Dendritic cell treated with granulocyte-macrophage colony-stimulating factor and Interleukin-4, amounts not matched to agents 40 ng/mL and 50 ng/mL, for 4 days (primary cell): ENCODE measurements around the gene OR52A1.
"Not testable (repeated sequence)": the region's sequence is repeated elsewhere in the genome, so short reads cannot be mapped to it uniquely, and the experiment has no call there.

Experiments used
- H3K27ac Mint-ChIP-seq: one replicate; pipeline ENCODE4 v1.8.0; 2022; ENCODE audit warnings: mild to moderate bottlenecking, mixed read lengths
- H3K27me3 Mint-ChIP-seq: one replicate; pipeline ENCODE4 v1.8.0; 2022; ENCODE audit warnings: mild to moderate bottlenecking, mixed read lengths
- H3K36me3 Mint-ChIP-seq: one replicate; pipeline ENCODE4 v1.8.0; 2022; ENCODE audit warnings: low read depth, mixed read lengths
- H3K4me1 Mint-ChIP-seq: one replicate; pipeline ENCODE4 v1.8.0; 2022; ENCODE audit warnings: low read depth, mixed read lengths
- H3K4me3 Mint-ChIP-seq: one replicate; pipeline ENCODE4 v1.8.0; 2022; ENCODE audit warnings: mild to moderate bottlenecking, moderate library complexity, mixed read lengths
- H3K9me3 Mint-ChIP-seq: one replicate; pipeline ENCODE4 v1.8.0; 2022; ENCODE audit warnings: mixed read lengths
- intact Hi-C: fragments of 100-400 bp; cut with micrococcal nuclease; formaldehyde crosslinking; loops from one replicate; pipeline ENCODE4 v1.15.0; 2022

The OR52A1 gene

DNA sequence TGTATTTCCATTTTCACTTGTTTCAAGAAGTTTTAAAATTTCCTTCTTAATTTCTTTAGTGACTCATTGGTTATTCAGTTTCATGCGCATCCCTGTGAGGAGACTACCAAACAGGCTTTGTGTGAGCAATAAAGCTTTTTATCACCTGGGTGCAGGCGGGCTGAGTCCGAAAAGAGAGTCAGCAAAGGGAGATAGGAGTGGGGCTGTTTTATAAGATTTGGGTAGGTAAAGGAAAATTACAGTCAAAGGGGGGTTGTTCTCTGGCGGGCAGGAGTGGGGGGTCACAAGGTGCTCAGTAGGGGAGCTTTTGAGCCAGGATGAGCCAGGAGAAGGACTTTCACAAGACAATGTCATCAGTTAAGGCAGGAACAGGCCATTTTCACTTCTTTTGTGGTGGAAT is 5.7 kb upstream of the OR52A1 start:
- H3K4me3 Mint-ChIP-seq, intact Hi-C loops, H3K27ac Mint-ChIP-seq, H3K9me3 Mint-ChIP-seq, H3K27me3 Mint-ChIP-seq, H3K36me3 Mint-ChIP-seq, H3K4me1 Mint-ChIP-seq: not testable (repeated sequence)

DNA sequence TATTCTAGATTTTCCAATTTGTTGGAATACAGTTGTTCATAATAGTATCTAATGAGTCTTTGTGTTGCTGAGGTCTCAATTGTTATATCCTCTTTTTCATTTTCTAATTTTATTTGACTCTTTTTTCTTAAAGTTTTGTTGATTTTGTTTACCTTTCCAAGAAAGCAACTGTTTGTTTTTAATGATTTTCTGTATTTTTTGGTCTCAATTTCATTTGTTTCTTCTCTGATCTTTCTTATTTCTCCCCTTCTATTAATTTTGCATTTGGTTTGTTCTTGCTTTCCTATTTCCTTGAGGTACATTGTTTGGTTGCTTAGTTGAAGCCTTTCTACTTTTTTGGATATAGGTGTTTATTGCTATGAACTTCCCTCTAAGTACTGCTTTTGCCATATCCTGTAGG is 5.2 kb upstream of the OR52A1 start:
- Mint-ChIP-seq H3K27ac (no peak overlapping the region), H3K4me3 (no peak overlapping the region), H3K36me3 (no peaks in the 10 kb centered on the region), H3K4me1 (no peaks in the 10 kb centered on the region), H3K9me3 (peaks cover 10% of the 10 kb centered on the region), H3K27me3 (no peaks in the 10 kb centered on the region)
- intact Hi-C loops, result no loop called here

DNA sequence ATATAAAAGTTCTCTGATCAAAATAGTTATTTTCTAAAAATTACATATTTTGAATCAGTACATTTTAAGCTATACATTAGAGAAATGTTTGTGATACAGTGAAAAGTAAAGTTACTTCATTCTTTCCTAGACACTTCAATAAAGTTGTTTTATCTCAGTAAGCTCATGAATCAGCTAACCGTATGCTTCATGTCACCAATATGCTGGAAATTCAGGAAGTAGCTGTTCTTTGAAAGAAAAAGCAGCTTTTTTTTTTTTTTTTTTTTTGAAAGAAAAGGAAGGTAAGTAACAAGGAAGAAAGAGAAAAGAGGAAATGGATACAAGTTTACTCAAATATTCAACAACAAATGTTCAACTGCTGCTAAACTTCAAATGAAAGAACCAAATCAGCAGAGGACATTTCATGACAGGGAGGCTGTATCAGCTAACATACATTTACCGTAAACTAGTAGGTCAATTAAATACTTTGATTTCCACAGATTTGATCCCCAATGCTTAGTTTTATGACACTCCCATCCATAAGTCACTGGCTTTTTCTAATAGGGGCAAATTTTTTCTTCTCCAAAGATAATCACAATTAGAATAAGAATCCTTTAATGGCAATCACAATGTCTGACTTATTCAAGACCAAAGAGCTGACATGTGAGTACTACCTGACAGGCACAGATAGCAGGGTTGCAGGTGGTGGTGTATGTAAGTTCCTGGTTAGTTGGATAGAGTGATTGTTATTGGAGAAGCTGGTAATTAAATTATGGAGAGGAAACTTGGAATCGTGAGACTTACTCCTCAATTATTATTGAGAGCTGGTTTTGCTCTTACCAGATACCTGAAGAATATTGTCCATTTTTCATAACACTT is 754 bp downstream of the OR52A1 start:
- H3K9me3 Mint-ChIP-seq, result no peaks in the 10 kb centered on the region
- H3K4me1 Mint-ChIP-seq, result no peaks in the 10 kb centered on the region
- H3K27me3 Mint-ChIP-seq, result no peaks in the 10 kb centered on the region
- no peaks in the 10 kb centered on the region for H3K36me3 Mint-ChIP-seq
- H3K4me3 Mint-ChIP-seq, result no peak overlapping the region
- intact Hi-C loops, result no loop called here
- H3K27ac Mint-ChIP-seq, result no peak overlapping the region

DNA sequence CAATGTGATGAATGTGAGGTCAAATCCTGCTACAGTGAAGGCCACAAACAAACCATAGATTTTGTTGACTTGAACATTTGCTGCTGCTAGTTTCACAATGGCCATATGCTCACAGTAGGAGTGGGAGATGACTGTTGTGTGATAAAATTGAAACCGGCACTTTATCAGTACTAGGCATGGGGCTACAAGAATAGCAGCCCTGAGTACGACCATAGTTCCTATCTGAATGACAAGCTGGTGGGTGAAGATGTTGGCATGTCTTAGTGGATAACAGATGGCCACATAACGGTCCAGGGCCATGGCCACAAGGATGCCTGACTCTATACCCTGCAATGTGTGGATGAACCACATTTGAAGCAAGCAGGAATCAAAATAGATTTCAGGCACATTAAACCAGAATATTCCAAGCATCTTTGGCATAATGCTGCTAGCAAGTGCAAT is 2.8 kb downstream of the OR52A1 start:
- H3K9me3 Mint-ChIP-seq, result no peaks in the 10 kb centered on the region
- H3K4me3 Mint-ChIP-seq, result no peak overlapping the region
- no peaks in the 10 kb centered on the region for H3K36me3 Mint-ChIP-seq
- no peaks in the 10 kb centered on the region for H3K27me3 Mint-ChIP-seq
- intact Hi-C loops, result no loop called here
- H3K27ac Mint-ChIP-seq, result no peak overlapping the region
- H3K4me1 Mint-ChIP-seq, result no peaks in the 10 kb centered on the region

DNA sequence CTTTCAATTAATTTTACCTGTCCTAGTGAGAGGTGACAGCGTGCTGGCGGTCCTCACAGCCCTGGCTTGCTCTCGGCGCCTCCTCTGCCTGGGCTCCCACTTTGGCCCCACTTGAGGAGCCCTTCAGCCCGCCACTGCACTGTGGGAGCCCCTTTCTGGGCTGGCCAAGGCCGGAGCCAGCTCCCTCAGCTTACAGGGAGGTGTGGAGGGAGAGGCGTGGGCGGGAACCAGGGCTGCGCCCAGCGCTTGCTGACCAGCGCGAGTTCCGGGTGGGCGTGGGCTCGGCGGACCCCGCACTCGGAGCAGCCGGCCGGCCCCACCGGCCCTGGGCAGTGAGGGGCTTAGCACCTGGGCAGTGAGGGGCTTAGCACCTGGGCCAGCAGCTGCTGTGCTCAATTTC is 10.4 kb downstream of the OR52A1 start:
- H3K36me3 Mint-ChIP-seq, H3K4me1 Mint-ChIP-seq, intact Hi-C loops, H3K9me3 Mint-ChIP-seq, H3K4me3 Mint-ChIP-seq, H3K27ac Mint-ChIP-seq, H3K27me3 Mint-ChIP-seq: not testable (repeated sequence)

DNA sequence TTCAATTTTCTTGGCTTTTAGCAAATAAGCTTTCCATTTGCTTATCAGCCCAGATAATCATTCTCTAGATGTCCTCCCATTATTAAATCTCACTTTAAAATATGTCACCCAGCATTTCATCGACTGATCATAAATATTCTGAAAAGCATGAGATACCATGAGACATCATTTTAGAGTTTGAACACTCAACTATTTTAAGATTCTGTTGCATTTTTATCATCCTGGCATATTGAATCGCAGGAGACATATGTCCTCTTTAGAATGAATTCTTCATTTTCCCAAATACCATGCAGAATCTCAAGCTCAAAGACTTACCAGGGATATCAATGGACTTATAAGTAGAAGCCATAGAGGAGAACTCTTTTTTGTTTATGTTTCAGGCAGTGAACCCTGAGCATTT is 16.6 kb downstream of the OR52A1 start, which contains the start of gene OR52A5:
Gene OR52A5, minus strand, starts transcription at position 361 of the 400 bp plus-strand sequence. CDS start 5,714 bp downstream, outside the sequence.
- no peaks in the 10 kb centered on the region for H3K4me1 Mint-ChIP-seq
- no peak within 1 kb of the TSS for H3K27ac Mint-ChIP-seq
- H3K4me3 Mint-ChIP-seq, result no peak within 1 kb of the TSS
- H3K27me3 Mint-ChIP-seq, result no peaks in the 10 kb centered on the region
- intact Hi-C loops, result no loop called here
- H3K36me3 Mint-ChIP-seq, result no peaks in the 10 kb centered on the region
- H3K9me3 Mint-ChIP-seq, result no peaks in the 10 kb centered on the region

DNA sequence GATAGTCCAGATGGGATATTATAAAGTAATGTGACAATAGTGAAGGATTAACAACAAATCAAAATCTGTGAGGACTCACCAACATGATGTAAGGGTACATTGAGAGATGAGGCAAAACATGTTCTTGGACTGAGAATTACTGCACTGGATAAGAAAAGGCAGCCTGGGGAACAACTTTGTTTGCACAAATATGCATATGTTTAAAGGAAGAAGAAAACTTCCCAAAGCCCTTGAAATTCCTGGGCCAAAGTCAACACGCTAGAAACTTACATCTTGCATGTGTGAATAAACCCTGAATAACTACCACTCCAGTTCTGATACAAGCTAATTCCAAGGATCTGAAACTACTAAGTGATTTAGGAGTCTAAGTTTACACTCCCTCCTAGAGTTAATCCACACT is 17.5 kb downstream of the OR52A1 start:
- H3K9me3 Mint-ChIP-seq, result no peaks in the 10 kb centered on the region
- intact Hi-C loops, result no loop called here
- no peaks in the 10 kb centered on the region for H3K4me1 Mint-ChIP-seq
- H3K36me3 Mint-ChIP-seq, result no peaks in the 10 kb centered on the region
- no peak overlapping the region for H3K27ac Mint-ChIP-seq
- H3K4me3 Mint-ChIP-seq, result no peak overlapping the region
- H3K27me3 Mint-ChIP-seq, result no peaks in the 10 kb centered on the region

DNA sequence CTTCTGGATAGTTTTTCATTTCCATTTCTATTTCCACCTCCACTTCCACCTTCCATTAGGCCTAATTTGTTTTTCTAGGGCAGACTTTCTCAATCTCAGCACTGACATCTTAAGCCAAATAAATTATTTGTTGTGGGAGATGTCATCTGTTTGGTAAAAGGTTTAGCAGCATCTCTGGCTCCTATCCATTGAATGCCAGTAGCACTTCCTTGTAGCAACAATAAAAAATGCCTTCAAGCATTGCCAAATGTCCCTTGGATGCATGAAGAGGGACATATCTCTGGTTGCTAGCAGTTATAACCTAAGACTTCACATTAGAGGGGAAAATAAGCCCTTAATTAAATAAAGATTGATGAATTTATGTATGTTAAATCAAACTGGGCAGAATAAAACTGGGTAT is 18.3 kb downstream of the OR52A1 start:
- no peaks in the 10 kb centered on the region for H3K9me3 Mint-ChIP-seq
- no peaks in the 10 kb centered on the region for H3K27me3 Mint-ChIP-seq
- intact Hi-C loops, result no loop called here
- no peaks in the 10 kb centered on the region for H3K36me3 Mint-ChIP-seq
- no peak overlapping the region for H3K4me3 Mint-ChIP-seq
- H3K27ac Mint-ChIP-seq, result no peak overlapping the region
- no peaks in the 10 kb centered on the region for H3K4me1 Mint-ChIP-seq

DNA sequence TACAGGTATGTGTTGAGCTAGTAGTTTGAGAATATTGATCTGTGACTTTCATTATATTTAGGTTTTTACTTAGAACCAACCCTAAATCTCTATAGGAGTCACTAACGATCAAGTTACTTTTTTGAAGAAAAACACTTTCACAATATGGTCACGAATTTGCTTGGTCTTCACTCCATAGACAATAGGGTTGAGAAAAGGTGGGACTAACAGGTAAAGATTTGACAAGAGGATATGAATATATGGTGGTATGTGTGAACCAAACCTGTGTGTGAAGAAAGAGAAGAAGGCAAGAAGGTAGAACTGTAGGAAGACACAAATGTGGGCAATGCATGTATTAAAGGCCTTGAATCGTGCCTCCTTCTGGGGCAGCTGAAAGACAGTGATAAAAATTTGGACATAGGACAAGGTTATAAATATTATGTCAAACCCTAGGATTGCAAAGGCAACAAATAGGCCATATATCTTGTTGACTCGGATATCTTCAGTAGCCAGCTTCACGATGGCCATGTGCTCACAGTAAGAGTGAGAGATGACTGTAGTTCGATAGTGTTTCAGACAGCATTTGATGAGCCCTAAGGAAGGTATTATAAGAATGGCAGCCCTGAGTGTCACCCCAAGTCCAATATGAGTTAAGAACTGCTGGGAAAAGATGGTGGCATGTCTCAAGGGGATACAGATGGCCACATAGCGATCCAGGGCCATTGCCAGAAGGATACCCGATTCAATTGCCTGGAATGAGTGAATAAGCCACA is 22.8 kb downstream of the OR52A1 start:
- H3K9me3 Mint-ChIP-seq, result no peaks in the 10 kb centered on the region

DNA sequence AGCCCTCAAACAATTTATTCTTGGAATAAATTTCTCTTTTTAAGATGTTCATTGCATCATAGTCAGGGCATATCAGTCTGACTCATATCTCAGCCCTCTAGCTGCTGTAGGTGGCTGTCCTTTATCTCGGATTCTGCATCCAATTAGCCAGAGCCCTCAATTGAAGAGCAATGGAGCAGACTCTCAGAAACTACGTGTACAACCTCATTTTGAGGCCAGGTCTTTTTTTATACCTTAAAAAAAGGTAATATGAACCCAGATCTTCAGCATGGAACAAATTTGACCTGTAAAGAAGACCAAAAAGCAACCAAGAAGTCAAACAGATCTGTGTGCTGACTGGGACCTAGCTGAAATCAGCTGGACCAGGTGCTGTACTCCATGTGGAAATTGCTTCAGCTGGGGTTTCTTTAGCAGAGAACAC is 25.1 kb downstream of the OR52A1 start:
- no peaks in the 10 kb centered on the region for H3K9me3 Mint-ChIP-seq
- no peaks in the 10 kb centered on the region for H3K36me3 Mint-ChIP-seq
- H3K27me3 Mint-ChIP-seq, result no peaks in the 10 kb centered on the region
- no peaks in the 10 kb centered on the region for H3K4me1 Mint-ChIP-seq
- intact Hi-C loops, result loop anchor here (10.0 kb wide), 1 partner anchor 675 kb away; the partner anchor contains the start of gene OR52N2
- no peak overlapping the region for H3K27ac Mint-ChIP-seq
- no peak overlapping the region for H3K4me3 Mint-ChIP-seq

More for the DNA sequence above, 22.8 kb downstream of the OR52A1 start:
- H3K4me3 Mint-ChIP-seq, result no peak overlapping the region
- no peaks in the 10 kb centered on the region for H3K27me3 Mint-ChIP-seq
- no peak overlapping the region for H3K27ac Mint-ChIP-seq
- H3K36me3 Mint-ChIP-seq, result no peaks in the 10 kb centered on the region
- H3K4me1 Mint-ChIP-seq, result no peaks in the 10 kb centered on the region
- intact Hi-C loops, result no loop called here

DNA sequence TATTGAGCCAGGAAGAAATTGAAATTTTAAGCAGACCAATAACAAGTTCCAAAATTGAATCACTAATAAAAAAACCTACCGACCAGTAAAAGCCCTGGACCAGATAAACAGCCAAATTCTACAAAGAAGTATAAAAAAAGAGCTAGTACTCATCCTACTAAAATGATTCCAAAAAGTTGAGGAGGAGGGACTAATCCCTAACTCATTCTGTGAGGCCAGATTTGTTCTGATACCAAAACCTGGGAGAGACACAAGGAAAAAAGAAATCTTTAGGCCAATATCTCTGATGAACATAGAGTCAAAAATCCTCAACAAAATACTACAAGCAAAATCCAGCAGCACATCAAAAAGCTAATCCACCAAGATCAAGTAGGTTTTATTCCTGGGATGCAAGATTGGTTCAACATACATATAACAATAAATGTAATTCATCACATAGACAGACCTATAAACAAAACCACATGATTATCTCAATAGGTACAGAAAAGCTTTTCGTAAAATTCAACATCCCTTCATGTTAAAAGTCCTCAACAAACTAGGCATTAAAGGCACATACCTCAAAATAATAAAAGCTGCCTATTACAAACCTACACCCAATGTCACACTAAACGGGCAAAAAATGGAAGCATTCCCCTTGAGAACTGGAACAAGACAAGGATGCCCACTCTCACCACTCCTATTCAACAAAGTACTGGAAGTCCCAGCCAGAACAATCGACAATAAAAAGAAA is 29.5 kb downstream of the OR52A1 start:
- H3K4me1 Mint-ChIP-seq, result no peaks in the 10 kb centered on the region
- no peak overlapping the region for H3K27ac Mint-ChIP-seq
- H3K36me3 Mint-ChIP-seq, result no peaks in the 10 kb centered on the region
- no peak overlapping the region for H3K4me3 Mint-ChIP-seq
- intact Hi-C loops, result loop anchor here (1.0 to 10.0 kb wide), 3 partner anchors 255 to 762 kb away; partner anchors contain the start of gene OR52N2
- H3K9me3 Mint-ChIP-seq, result no peaks in the 10 kb centered on the region
- no peaks in the 10 kb centered on the region for H3K27me3 Mint-ChIP-seq

DNA sequence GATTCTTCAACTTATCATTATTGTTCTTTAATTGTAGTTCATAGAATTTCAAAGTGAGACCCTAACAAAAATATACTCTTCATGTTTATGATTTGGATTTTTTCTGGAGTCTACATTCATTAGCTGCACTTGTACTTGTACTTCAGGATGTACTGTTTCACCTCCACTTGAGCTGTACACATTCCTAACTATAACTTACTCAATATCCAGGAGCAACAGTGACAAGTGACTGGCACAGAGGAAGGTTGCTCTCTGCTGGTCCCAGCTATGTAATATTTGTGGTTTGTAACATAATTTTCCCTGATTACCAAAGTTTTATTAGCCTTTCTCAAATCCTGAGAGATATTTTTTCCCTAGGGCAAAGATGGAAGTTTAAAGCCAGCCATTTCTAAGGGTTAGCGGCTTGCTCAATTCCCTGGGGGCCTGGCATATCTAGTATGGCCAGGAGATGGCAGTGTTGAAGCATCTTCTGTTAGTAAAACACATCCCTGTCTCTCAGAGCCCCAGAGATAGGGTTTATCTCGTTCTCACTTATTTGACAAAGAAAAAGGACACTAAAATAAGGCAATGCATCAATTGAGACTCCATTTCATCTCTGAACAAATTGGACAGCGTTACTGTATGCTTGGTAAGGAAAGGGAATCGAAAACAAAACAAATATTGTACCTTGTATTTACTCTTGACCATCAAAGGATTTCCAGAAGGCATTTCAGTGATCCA is 30.6 kb downstream of the OR52A1 start:
- no peak overlapping the region for H3K4me3 Mint-ChIP-seq
- H3K27ac Mint-ChIP-seq, result no peak overlapping the region
- no peaks in the 10 kb centered on the region for H3K4me1 Mint-ChIP-seq
- no peaks in the 10 kb centered on the region for H3K36me3 Mint-ChIP-seq
- no peaks in the 10 kb centered on the region for H3K27me3 Mint-ChIP-seq
- H3K9me3 Mint-ChIP-seq, result no peaks in the 10 kb centered on the region
- intact Hi-C loops, result loop anchor here (1.0 to 10.0 kb wide), 3 partner anchors 256 to 763 kb away; partner anchors contain the start of gene OR52N2

DNA sequence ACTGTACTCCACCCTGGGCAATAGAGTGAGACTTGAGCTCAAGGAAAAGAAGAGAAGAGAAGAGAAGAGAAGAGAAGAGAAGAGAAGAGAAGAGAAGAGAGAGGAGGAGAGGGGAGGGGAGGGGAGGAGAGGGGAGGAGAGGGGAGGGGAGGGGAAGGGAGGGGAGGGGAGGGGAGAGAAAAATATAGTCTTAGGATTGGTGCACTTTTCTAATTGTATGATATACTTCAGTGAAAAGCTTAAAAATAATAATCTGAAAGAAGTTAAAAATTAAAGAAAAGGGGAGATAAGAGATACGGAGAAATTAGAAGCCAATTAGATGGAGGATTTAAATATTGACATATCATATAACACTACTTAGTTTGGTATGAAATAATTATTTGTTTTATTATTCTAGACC is 35.7 kb downstream of the OR52A1 start:
- no peaks in the 10 kb centered on the region for H3K9me3 Mint-ChIP-seq
- peaks cover 5% of the 10 kb centered on the region for H3K27me3 Mint-ChIP-seq
- no peak overlapping the region for H3K4me3 Mint-ChIP-seq
- no peaks in the 10 kb centered on the region for H3K4me1 Mint-ChIP-seq
- no peaks in the 10 kb centered on the region for H3K36me3 Mint-ChIP-seq
- H3K27ac Mint-ChIP-seq, result no peak overlapping the region
- intact Hi-C loops, result no loop called here
